SK-N-SH treated with all-trans-retinoic acid at 6 μM for 48 hours (cell line): Measurements from ENCODE around the gene PRR7.

ENCODE experiments used
- ARNTL ChIP-seq: fragments of 450-650 bp; formaldehyde crosslinking; IDR thresholded peaks from 2 replicates; pipeline ENCODE4 v1.5.0; 2020; ENCODE audit warnings: low read depth, mild to moderate bottlenecking, moderate library complexity, borderline replicate concordance
- BACH2 ChIP-seq: fragments of 250-450 bp; sonication (Bioruptor Pico); IDR thresholded peaks from 2 replicates; pipeline ENCODE4 v1.9.0; 2021; ENCODE audit warnings: mild to moderate bottlenecking, borderline replicate concordance
- GLIS3 ChIP-seq: fragments of 250-450 bp; sonication (Bioruptor Pico); IDR thresholded peaks from 2 replicates; pipeline ENCODE4 v1.5.0; 2020; ENCODE audit warnings: mild to moderate bottlenecking, moderate library complexity
- ISL1 ChIP-seq: fragments of 250-450 bp; sonication (Bioruptor Pico); IDR thresholded peaks from 2 replicates; pipeline ENCODE4 v2.1.2; 2022; ENCODE audit warnings: mild to moderate bottlenecking, moderate library complexity
- RARB ChIP-seq: fragments of 250-450 bp; sonication (Bioruptor Pico); IDR thresholded peaks from 2 replicates; pipeline ENCODE4 v1.8.0; 2021; ENCODE audit warnings: mild to moderate bottlenecking, moderate library complexity
- ZFP3 ChIP-seq: fragments of 250-450 bp; sonication (Bioruptor Pico); IDR thresholded peaks from 2 replicates; pipeline ENCODE4 v1.5.0; 2020; ENCODE audit warnings: mild to moderate bottlenecking, moderate library complexity
- ZNF565 ChIP-seq: fragments of 450-650 bp; formaldehyde crosslinking; conservative IDR thresholded peaks from 2 replicates; pipeline ENCODE4 v1.5.0; 2020; ENCODE audit warnings: low read depth, mild to moderate bottlenecking, moderate library complexity
- ZNF70 ChIP-seq: fragments of 450-650 bp; formaldehyde crosslinking; IDR thresholded peaks from 2 replicates; pipeline ENCODE4 v1.5.0; 2020; ENCODE audit warnings: mild to moderate bottlenecking, moderate library complexity
- ZNF8 ChIP-seq: fragments of 450-650 bp; formaldehyde crosslinking; IDR thresholded peaks from 2 replicates; pipeline ENCODE4 v1.5.0; 2020; ENCODE audit warnings: mild to moderate bottlenecking, moderate library complexity
- TF ChIP-seq, protein P1 (sequence below): fragments of 250-450 bp; sonication (Bioruptor Pico); IDR thresholded peaks from 2 replicates; pipeline ENCODE4 v1.8.0; 2020; ENCODE audit warnings: mild to moderate bottlenecking, moderate library complexity, borderline replicate concordance
- TF ChIP-seq, protein P2 (sequence below): fragments of 250-450 bp; sonication (Bioruptor Pico); IDR thresholded peaks from 2 replicates; pipeline ENCODE4 v1.5.1; 2020; ENCODE audit warnings: low read depth, mild to moderate bottlenecking, moderate library complexity
- TF ChIP-seq, protein P3 (sequence below): fragments of 250-450 bp; sonication (Bioruptor Pico); IDR thresholded peaks from 2 replicates; pipeline ENCODE4 v1.5.1; 2021; ENCODE audit warnings: mild to moderate bottlenecking, moderate library complexity

- TF ChIP-seq, protein P1, sequence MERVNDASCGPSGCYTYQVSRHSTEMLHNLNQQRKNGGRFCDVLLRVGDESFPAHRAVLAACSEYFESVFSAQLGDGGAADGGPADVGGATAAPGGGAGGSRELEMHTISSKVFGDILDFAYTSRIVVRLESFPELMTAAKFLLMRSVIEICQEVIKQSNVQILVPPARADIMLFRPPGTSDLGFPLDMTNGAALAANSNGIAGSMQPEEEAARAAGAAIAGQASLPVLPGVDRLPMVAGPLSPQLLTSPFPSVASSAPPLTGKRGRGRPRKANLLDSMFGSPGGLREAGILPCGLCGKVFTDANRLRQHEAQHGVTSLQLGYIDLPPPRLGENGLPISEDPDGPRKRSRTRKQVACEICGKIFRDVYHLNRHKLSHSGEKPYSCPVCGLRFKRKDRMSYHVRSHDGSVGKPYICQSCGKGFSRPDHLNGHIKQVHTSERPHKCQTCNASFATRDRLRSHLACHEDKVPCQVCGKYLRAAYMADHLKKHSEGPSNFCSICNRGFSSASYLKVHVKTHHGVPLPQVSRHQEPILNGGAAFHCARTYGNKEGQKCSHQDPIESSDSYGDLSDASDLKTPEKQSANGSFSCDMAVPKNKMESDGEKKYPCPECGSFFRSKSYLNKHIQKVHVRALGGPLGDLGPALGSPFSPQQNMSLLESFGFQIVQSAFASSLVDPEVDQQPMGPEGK, result no peak
- TF ChIP-seq BACH2 (CRISPR knock-in tag) (no peak), GLIS3 (CRISPR knock-in tag) (peak; percentile 80), ZFP3 (CRISPR knock-in tag) (no peak), ZNF70 (CRISPR knock-in tag) (no peak), ISL1 (CRISPR knock-in tag) (no peak), ARNTL (no peak), ZNF565 (CRISPR knock-in tag) (no peak), ZNF8 (CRISPR knock-in tag) (no peak), RARB (CRISPR knock-in tag) (no peak)
- TF ChIP-seq, protein P2, sequence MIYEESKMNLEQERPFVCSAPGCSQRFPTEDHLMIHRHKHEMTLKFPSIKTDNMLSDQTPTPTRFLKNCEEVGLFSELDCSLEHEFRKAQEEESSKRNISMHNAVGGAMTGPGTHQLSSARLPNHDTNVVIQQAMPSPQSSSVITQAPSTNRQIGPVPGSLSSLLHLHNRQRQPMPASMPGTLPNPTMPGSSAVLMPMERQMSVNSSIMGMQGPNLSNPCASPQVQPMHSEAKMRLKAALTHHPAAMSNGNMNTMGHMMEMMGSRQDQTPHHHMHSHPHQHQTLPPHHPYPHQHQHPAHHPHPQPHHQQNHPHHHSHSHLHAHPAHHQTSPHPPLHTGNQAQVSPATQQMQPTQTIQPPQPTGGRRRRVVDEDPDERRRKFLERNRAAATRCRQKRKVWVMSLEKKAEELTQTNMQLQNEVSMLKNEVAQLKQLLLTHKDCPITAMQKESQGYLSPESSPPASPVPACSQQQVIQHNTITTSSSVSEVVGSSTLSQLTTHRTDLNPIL (CRISPR knock-in tag), result no peak
- TF ChIP-seq, protein P3, sequence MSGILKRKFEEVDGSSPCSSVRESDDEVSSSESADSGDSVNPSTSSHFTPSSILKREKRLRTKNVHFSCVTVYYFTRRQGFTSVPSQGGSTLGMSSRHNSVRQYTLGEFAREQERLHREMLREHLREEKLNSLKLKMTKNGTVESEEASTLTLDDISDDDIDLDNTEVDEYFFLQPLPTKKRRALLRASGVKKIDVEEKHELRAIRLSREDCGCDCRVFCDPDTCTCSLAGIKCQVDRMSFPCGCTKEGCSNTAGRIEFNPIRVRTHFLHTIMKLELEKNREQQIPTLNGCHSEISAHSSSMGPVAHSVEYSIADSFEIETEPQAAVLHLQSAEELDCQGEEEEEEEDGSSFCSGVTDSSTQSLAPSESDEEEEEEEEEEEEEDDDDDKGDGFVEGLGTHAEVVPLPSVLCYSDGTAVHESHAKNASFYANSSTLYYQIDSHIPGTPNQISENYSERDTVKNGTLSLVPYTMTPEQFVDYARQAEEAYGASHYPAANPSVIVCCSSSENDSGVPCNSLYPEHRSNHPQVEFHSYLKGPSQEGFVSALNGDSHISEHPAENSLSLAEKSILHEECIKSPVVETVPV (CRISPR knock-in tag), result no peak
Measured at GRCh38 chr5:177455661-177456590, 9.3 kb downstream of the PRR7 start.
